ENCODE measurements around the gene DPP10.

The DPP10 gene

DNA sequence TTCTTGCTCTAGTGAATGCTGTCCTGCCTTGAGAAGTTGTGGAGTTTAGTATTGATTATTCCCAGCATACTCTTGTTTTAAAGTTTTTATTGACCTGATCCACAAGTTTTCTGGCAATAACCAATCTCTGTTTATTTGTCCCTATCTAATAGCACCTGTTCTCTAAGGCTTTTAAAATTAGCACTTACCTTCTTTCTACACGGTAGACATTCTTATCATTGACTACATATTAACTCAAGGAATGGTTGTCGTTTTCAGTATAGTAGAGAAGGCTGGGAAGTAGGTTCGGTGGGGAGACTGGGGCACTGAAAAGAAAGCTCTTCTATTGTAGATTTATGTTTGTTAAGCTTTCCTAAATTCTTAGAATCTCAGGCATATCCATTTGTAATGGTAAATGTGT, 726.0 kb downstream of the DPP10 start:
- H3K4me3 ChIP-seq (ENCODE audit: control insufficient read depth, low read depth, low read length) = no peak overlapping the region
- TF ChIP-seq, protein P1, sequence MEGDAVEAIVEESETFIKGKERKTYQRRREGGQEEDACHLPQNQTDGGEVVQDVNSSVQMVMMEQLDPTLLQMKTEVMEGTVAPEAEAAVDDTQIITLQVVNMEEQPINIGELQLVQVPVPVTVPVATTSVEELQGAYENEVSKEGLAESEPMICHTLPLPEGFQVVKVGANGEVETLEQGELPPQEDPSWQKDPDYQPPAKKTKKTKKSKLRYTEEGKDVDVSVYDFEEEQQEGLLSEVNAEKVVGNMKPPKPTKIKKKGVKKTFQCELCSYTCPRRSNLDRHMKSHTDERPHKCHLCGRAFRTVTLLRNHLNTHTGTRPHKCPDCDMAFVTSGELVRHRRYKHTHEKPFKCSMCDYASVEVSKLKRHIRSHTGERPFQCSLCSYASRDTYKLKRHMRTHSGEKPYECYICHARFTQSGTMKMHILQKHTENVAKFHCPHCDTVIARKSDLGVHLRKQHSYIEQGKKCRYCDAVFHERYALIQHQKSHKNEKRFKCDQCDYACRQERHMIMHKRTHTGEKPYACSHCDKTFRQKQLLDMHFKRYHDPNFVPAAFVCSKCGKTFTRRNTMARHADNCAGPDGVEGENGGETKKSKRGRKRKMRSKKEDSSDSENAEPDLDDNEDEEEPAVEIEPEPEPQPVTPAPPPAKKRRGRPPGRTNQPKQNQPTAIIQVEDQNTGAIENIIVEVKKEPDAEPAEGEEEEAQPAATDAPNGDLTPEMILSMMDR (conservative IDR thresholded peaks at IDR 0.05; ENCODE audit: control insufficient read depth, insufficient read depth, low read depth, low read length) = no peak
- DNase-seq (ENCODE audit: low read depth) = no peak

GRCh38 chr2:115169814-115170213, 727.4 kb downstream of the DPP10 start:
- DNase-seq (ENCODE audit: low read depth) = no peak
- H3K4me3 ChIP-seq (ENCODE audit: control insufficient read depth, low read depth, low read length) = no peak overlapping the region
- TF ChIP-seq, protein P1 (conservative IDR thresholded peaks at IDR 0.05; ENCODE audit: control insufficient read depth, insufficient read depth, low read depth, low read length) = no peak

GRCh38 chr2:115171751-115172150, 729.3 kb downstream of the DPP10 start:
- TF ChIP-seq, protein P1 (conservative IDR thresholded peaks at IDR 0.05; ENCODE audit: control insufficient read depth, insufficient read depth, low read depth, low read length) = no peak
- DNase-seq (ENCODE audit: low read depth) = no peak
- no peak overlapping the region for H3K4me3 ChIP-seq (ENCODE audit: control insufficient read depth, low read depth, low read length)

DNA sequence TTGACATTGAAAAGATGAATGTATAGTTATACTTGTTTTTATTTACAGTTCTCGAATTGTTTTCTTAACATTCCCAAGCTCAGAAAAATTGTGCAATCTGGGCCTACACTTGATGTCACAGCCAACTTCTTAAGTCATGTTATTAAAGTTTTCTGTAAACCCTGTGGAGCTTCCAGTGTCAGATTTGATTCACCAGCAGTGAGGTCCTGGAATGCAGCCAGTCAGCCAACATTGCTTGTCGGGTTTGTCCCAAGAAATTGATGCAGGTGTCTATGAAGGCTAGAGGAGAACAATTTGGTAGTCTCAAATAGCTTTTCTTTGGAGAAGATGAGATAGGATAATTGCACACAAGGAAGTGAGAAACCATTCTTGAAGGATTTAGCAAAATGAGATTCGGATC, 732.2 kb downstream of the DPP10 start:
- TF ChIP-seq, protein P1 (conservative IDR thresholded peaks at IDR 0.05; ENCODE audit: control insufficient read depth, insufficient read depth, low read depth, low read length) = no peak
- H3K4me3 ChIP-seq (ENCODE audit: control insufficient read depth, low read depth, low read length) = no peak overlapping the region
- no peak for DNase-seq (ENCODE audit: low read depth)

DNA sequence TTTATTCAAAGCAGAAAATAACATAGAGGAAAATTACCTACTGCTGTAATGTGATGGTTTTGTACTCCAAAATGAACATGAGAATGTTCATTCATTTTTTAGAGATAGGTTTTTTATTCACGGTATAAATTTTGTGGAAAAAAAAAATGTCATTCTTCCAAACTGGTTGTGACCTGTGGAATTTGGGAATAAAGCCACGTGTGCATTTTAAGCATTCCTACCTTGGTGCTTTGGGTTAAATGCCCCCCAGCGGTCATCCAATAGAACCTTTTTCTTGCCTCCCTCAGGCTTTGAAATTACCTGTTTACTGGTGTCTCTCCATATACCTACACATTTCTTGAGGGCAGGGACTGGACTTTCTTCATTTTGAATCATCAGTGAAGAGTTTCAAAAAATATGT, 740.7 kb downstream of the DPP10 start:
- H3K4me3 ChIP-seq (ENCODE audit: control insufficient read depth, low read depth, low read length) = no peak overlapping the region
- TF ChIP-seq, protein P1 (conservative IDR thresholded peaks at IDR 0.05; ENCODE audit: control insufficient read depth, insufficient read depth, low read depth, low read length) = no peak
- no peak for DNase-seq (ENCODE audit: low read depth)

GRCh38 chr2:115190459-115190858, 748.0 kb downstream of the DPP10 start:
- DNase-seq (ENCODE audit: low read depth) = no peak
- no peak overlapping the region for H3K4me3 ChIP-seq (ENCODE audit: control insufficient read depth, low read depth, low read length)
- TF ChIP-seq, protein P1 (conservative IDR thresholded peaks at IDR 0.05; ENCODE audit: control insufficient read depth, insufficient read depth, low read depth, low read length) = no peak

DNA sequence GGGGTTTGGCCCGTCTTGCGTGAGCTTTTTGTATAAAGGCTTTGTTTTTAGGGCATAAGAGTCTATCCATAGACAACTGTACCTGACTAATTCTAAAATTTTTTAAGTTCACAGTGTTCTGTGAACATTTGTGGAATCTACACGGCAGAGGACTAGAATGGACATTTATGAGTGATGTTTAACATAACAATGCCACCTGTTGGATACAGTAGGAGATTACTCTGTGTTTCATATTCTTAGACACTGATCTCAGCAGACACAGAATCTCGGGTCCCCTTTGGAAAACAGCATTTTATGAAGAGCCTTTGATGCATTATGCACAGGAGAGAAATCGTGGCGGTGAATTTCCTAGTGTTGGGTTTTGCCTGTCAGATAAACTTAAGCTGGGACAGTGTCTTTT, 752.2 kb downstream of the DPP10 start:
- TF ChIP-seq, protein P1 (conservative IDR thresholded peaks at IDR 0.05; ENCODE audit: control insufficient read depth, insufficient read depth, low read depth, low read length) = no peak
- H3K4me3 ChIP-seq (ENCODE audit: control insufficient read depth, low read depth, low read length) = no peak overlapping the region
- no peak for DNase-seq (ENCODE audit: low read depth)

Measured in fibroblast of mammary gland (primary cell).